GM18861 (cell line): ENCODE results near the gene PER3.

Source experiments
- ATAC-seq: cut with Tn5 transposase; IDR thresholded peaks from one replicate; pipeline ENCODE4 v1.9.1; 2021; ENCODE audit not compliant: unreplicated experiment

PER3 gene

GRCh38 chr1:7869136-7869920 is 85.2 kb downstream of the PER3 start:
- no peak for ATAC-seq

- no peak for ATAC-seq
Observed at GRCh38 chr1:7871136-7871535, 87.0 kb downstream of the PER3 start.

- no peak for ATAC-seq
Observed at GRCh38 chr1:7873801-7874795, 90.0 kb downstream of the PER3 start.

GRCh38 chr1:7878027-7878426 is 93.9 kb downstream of the PER3 start:
- no peak for ATAC-seq

- no peak for ATAC-seq
Observed at GRCh38 chr1:7879228-7879627, 95.1 kb downstream of the PER3 start.

- no peak for ATAC-seq
Observed at GRCh38 chr1:7884757-7885156, 100.7 kb downstream of the PER3 start.

- no peak for ATAC-seq
Observed at GRCh38 chr1:7885513-7886404, 101.7 kb downstream of the PER3 start.

GRCh38 chr1:7886405-7886745 is 102.3 kb downstream of the PER3 start:
- ATAC-seq: no peak

- no peak for ATAC-seq
Observed at GRCh38 chr1:7888248-7889081, 104.4 kb downstream of the PER3 start.

- no peak for ATAC-seq
Observed at GRCh38 chr1:7890853-7891252, 106.8 kb downstream of the PER3 start.

- no peak for ATAC-seq
Observed at GRCh38 chr1:7891804-7892203, 107.7 kb downstream of the PER3 start.

- ATAC-seq: no peak
Observed at GRCh38 chr1:7893529-7894180, 109.6 kb downstream of the PER3 start.
